ENCODE measurements around the gene SFT2D1. TPM values are rescaled to one million over a fixed set of nuclear protein-coding genes. Genes with fewer than 3 reads are reported as not detected.

The SFT2D1 gene
- total RNA-seq, 1 donor from 2014 or later: 23.5 TPM

DNA sequence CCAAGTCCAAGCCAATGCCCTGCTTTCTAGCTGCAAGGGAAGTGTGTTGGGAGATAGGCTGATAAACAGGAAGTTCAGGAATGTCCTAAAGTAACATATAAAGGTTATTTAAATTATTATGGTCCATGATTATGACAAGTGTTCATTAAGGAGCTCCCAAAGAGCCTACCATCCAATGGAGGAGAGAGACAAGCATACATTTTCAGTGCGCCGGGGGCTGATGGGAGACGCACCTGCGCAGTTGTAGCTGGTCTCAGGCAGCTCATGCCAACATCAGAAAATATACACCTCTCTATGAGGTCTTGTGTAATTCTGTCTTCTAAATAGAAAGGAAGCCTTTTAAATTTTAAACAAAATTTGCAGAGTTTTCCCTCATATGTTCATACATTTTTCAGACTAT lies 12.6 kb upstream of the SFT2D1 start:
- DNase-seq: no peak

DNA sequence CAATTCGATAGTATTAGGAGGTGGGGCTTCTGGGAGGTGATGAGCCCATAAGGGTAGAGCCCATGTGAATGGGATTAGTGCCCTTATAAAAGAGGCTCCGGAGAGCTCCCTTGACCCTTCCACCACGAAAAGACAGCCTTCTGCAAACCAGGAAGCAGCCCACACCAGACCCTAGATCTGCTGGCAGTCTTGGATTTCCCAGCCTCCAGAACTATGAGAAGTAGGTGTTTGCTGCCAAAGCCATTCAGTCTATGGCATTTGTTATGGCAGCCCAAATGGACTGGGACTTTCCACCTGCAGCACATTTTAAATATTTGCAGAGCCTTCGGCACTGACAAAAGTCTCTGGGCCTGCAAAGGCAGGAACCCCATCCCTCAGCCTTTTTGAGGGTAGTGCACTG lies 11.8 kb upstream of the SFT2D1 start:
- Mint-ChIP-seq H3K9me3 (ENCODE audit: unreplicated experiment) (no peaks in the 10 kb centered on the region), H3K27ac (ENCODE audit: unreplicated experiment) (no peak overlapping the region), H3K36me3 (ENCODE audit: unreplicated experiment) (peaks cover 13% of the 10 kb centered on the region), H3K4me3 (ENCODE audit: unreplicated experiment) (no peak overlapping the region), H3K4me1 (ENCODE audit: low read depth, unreplicated experiment) (peaks cover 14% of the 10 kb centered on the region), H3K27me3 (ENCODE audit: unreplicated experiment) (peaks cover 2% of the 10 kb centered on the region)
- TF ChIP-seq, protein P1, sequence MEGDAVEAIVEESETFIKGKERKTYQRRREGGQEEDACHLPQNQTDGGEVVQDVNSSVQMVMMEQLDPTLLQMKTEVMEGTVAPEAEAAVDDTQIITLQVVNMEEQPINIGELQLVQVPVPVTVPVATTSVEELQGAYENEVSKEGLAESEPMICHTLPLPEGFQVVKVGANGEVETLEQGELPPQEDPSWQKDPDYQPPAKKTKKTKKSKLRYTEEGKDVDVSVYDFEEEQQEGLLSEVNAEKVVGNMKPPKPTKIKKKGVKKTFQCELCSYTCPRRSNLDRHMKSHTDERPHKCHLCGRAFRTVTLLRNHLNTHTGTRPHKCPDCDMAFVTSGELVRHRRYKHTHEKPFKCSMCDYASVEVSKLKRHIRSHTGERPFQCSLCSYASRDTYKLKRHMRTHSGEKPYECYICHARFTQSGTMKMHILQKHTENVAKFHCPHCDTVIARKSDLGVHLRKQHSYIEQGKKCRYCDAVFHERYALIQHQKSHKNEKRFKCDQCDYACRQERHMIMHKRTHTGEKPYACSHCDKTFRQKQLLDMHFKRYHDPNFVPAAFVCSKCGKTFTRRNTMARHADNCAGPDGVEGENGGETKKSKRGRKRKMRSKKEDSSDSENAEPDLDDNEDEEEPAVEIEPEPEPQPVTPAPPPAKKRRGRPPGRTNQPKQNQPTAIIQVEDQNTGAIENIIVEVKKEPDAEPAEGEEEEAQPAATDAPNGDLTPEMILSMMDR (IDR thresholded peaks at IDR 0.05; ENCODE audit: partially characterized antibody, unreplicated experiment): no peak
- no peak for DNase-seq

More for the DNA sequence above, 12.6 kb upstream of the SFT2D1 start:
- TF ChIP-seq, protein P1 (IDR thresholded peaks at IDR 0.05; ENCODE audit: partially characterized antibody, unreplicated experiment): no peak
- Mint-ChIP-seq H3K9me3 (ENCODE audit: unreplicated experiment) (peaks cover 5% of the 10 kb centered on the region), H3K36me3 (ENCODE audit: unreplicated experiment) (peaks cover 5% of the 10 kb centered on the region), H3K4me3 (ENCODE audit: unreplicated experiment) (no peak overlapping the region), H3K27me3 (ENCODE audit: unreplicated experiment) (peaks cover 2% of the 10 kb centered on the region), H3K4me1 (ENCODE audit: low read depth, unreplicated experiment) (peaks cover 14% of the 10 kb centered on the region), H3K27ac (ENCODE audit: unreplicated experiment) (no peak overlapping the region)

DNA sequence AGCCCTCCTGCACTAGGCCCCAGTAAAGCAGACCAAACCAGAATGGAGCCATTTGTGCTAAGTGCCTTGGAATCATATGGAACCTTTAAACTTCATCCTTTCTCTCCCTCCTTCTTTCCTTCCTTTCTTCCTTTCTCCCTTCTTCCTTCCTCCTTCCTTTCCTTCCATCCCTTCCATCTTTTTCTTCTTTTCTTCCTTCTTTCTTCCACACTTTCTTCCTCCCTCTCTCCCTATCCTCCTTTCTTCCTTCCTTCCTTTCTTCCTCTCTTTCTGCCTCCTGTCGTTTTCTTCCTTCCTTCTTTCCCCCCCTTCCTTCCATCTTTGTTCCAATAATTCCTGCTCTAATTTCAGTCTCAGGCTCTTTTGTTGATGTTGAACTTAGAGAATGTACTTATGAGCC lies 11.2 kb upstream of the SFT2D1 start:
- Mint-ChIP-seq H3K9me3 (ENCODE audit: unreplicated experiment) (no peaks in the 10 kb centered on the region), H3K27me3 (ENCODE audit: unreplicated experiment) (peaks cover 2% of the 10 kb centered on the region), H3K36me3 (ENCODE audit: unreplicated experiment) (peaks cover 14% of the 10 kb centered on the region), H3K4me3 (ENCODE audit: unreplicated experiment) (no peak overlapping the region), H3K4me1 (ENCODE audit: low read depth, unreplicated experiment) (peaks cover 14% of the 10 kb centered on the region), H3K27ac (ENCODE audit: unreplicated experiment) (no peak overlapping the region)
- DNase-seq: no peak
- TF ChIP-seq, protein P1 (IDR thresholded peaks at IDR 0.05; ENCODE audit: partially characterized antibody, unreplicated experiment): no peak

DNA sequence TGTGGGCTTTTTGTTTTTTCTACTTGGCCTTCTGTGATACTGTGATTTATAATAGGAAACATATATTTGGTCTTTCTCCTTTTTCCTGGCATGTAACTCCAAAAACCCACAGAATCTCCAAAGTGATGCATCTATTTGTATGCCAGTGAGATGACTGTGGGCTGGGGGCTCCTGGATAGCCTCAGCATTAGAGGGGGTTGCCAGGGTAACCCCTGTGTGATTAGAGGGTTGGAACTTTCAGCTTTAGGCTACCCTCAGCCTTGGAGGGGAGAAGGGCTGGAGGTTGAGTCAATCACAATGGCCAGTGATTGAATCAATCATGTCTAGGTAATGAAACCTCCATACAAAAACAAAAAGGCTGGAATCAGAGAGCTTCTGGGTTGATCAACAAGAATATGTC lies 10.6 kb upstream of the SFT2D1 start:
- no peaks in the 10 kb centered on the region for H3K27me3 Mint-ChIP-seq (ENCODE audit: unreplicated experiment)
- H3K4me1 Mint-ChIP-seq (ENCODE audit: low read depth, unreplicated experiment): peaks cover 12% of the 10 kb centered on the region
- no peak for DNase-seq
- H3K36me3 Mint-ChIP-seq (ENCODE audit: unreplicated experiment): peaks cover 11% of the 10 kb centered on the region
- TF ChIP-seq, protein P1 (IDR thresholded peaks at IDR 0.05; ENCODE audit: partially characterized antibody, unreplicated experiment): no peak
- no peak overlapping the region for H3K4me3 Mint-ChIP-seq (ENCODE audit: unreplicated experiment)
- H3K27ac Mint-ChIP-seq (ENCODE audit: unreplicated experiment): no peak overlapping the region
- no peaks in the 10 kb centered on the region for H3K9me3 Mint-ChIP-seq (ENCODE audit: unreplicated experiment)

DNA sequence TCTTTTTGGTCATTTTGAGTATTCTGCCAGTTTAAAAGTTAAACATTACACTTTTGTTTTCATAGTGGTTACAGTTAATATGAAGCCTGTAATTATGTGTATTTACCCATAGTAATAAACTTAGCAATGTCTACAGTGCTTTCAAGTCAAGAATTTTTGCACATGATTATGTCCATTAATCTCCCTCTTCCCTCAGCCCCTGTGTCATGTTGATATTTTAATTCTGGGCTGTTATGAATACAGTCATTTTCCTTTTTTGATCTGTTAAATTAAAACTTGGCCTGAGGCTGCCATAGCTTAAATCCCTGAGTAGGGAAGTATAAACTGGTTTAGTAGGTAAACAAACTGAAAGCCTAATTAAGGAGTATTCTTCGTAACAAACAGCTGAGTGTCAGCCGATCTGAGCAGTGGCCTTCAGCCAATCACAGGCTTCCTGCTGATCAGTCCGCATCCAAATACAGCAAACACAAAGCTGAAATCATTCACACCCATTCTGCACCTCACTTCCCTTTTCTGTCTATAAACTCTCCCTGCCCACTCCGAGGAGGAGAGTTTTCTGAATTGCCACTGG lies 9.5 kb upstream of the SFT2D1 start:
- DNase-seq: no peak
- Mint-ChIP-seq H3K27ac (ENCODE audit: unreplicated experiment) (no peak overlapping the region), H3K36me3 (ENCODE audit: unreplicated experiment) (peaks cover 11% of the 10 kb centered on the region), H3K27me3 (ENCODE audit: unreplicated experiment) (peaks cover 2% of the 10 kb centered on the region), H3K4me3 (ENCODE audit: unreplicated experiment) (no peak overlapping the region), H3K4me1 (ENCODE audit: low read depth, unreplicated experiment) (peaks cover 12% of the 10 kb centered on the region), H3K9me3 (ENCODE audit: unreplicated experiment) (no peaks in the 10 kb centered on the region)
- TF ChIP-seq, protein P1 (IDR thresholded peaks at IDR 0.05; ENCODE audit: partially characterized antibody, unreplicated experiment): no peak
